Endothelial cell of coronary artery (primary cell): ENCODE measurements around the gene SMC1B. TPM values are rescaled to one million over a fixed set of nuclear protein-coding genes. Genes with fewer than 3 reads are reported as not detected.

ENCODE experiments used
- total RNA-seq: library from RNA; depleted of rRNA; stranded (reverse); fragments of >200 nt; gene quantifications from 2 replicates; pipeline ENCODE4 v1.2.3, GENCODE V29; 2014

SMC1B gene, protein sequence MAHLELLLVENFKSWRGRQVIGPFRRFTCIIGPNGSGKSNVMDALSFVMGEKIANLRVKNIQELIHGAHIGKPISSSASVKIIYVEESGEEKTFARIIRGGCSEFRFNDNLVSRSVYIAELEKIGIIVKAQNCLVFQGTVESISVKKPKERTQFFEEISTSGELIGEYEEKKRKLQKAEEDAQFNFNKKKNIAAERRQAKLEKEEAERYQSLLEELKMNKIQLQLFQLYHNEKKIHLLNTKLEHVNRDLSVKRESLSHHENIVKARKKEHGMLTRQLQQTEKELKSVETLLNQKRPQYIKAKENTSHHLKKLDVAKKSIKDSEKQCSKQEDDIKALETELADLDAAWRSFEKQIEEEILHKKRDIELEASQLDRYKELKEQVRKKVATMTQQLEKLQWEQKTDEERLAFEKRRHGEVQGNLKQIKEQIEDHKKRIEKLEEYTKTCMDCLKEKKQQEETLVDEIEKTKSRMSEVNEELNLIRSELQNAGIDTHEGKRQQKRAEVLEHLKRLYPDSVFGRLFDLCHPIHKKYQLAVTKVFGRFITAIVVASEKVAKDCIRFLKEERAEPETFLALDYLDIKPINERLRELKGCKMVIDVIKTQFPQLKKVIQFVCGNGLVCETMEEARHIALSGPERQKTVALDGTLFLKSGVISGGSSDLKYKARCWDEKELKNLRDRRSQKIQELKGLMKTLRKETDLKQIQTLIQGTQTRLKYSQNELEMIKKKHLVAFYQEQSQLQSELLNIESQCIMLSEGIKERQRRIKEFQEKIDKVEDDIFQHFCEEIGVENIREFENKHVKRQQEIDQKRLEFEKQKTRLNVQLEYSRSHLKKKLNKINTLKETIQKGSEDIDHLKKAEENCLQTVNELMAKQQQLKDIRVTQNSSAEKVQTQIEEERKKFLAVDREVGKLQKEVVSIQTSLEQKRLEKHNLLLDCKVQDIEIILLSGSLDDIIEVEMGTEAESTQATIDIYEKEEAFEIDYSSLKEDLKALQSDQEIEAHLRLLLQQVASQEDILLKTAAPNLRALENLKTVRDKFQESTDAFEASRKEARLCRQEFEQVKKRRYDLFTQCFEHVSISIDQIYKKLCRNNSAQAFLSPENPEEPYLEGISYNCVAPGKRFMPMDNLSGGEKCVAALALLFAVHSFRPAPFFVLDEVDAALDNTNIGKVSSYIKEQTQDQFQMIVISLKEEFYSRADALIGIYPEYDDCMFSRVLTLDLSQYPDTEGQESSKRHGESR
- total RNA-seq, result under 0.01 TPM in 1 of 2 replicates, not detected in the other

DNA sequence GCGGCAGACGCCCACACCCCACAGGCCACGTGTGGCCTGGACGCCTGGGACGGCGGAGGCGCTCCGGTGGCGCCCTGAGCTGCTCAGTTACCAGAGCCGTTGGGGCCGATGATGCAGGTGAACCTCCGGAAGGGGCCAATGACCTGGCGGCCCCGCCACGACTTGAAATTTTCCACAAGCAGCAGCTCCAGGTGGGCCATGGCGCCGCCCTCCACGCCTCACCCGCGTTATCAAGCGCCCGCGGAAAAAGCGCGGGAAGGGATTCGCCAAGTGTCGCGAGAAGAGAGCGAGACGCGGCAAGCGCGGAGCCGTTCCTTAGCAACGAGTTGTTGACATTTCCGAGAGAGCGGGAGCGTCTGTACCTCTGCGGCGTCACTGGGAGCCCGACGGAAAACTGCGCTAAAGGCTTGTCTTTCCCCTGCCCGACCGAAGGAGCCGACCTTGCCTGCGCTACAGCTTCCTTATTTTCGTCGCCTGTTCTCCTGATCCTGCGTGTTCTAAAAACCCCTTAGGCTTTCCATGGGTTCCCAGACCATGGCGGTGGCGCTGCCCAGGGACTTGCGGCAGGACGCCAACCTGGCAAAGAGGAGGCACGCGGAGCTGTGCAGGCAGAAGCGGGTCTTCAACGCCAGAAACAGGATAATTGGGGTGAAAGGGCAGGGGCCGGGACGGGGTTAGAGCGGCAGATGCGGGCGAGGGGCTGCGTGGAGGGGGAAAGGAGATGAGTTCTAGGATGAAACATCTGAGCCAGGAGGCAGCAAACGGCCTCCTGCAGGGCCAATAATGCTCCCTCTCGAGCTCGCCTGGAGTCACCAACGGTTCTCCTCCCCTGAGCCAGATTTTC is at the start of gene SMC1B, which contains the start of gene RIBC2:
TSS of gene SMC1B (minus strand) at position 232 of the 844 bp plus-strand sequence. CDS start at position 200, 32 bp downstream.
TSS of gene RIBC2 (plus strand) at position 326 of the 844 bp plus-strand sequence. CDS start at position 520, 194 bp downstream.

DNA sequence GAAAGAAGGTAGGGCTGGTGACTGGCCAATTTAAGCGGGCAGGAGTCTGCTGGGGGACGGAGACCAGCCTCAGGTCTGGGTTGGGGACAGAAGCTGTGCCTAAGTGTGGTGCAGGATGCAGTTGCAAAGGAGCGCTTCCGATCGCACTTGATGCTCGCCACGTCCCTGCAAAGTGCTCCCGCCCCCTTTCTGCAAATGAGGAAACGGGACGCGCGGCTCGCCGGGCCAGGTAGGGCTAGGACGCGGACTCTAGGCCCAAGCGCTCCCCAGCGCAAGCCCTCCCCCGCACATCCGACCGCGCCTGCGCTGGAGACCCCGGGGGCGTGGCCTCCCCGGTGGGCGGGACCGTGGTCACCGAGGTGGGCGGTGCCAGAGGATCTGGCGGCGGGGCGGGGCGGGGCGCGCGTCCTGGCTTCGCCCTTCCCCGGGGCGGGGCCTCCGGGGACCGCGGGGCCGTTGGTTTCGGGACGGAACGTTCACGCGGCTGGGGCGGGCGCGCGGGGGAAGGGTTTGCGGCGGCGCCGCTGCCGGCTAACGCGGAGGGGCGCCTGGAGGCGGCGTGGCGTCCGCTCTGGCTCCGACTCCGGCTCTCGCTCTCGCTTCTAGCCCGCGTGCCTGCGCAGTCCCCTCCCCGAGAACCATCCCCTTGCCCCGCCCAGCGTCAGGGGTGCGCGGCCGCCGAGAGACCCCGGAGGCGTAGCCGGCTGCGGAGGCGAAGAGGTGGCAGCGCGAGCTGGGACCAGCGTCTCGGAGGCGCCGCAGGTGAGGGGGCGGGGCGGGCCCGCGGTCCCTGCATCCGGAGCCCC is 103.8 kb downstream of the SMC1B start, which contains the start of gene FAM118A:
TSS of gene FAM118A (plus strand) at position 513 of the 806 bp plus-strand sequence. CDS start 12,446 bp downstream, outside the sequence.

Other genes starting within 250 kb of the SMC1B start
- gene NUP50, start 249.7 kb downstream of the SMC1B start, total RNA-seq, result 53.9 and 56.7 TPM in 2 replicates
- 40.4 and 43.2 TPM in 2 replicates for gene KIAA0930, start 172.7 kb downstream of the SMC1B start, total RNA-seq
- gene UPK3A, start 128.7 kb downstream of the SMC1B start, total RNA-seq, result not detected in 2 replicates
- gene FAM118A, start 103.7 kb downstream of the SMC1B start, total RNA-seq, result 34.3 and 34.9 TPM in 2 replicates
- 0.28 and 0.72 TPM in 2 replicates for gene RIBC2, start 94 bp upstream of the SMC1B start, total RNA-seq
- gene FBLN1, start 89.3 kb upstream of the SMC1B start, total RNA-seq, result 0.09 and 3.3 TPM in 2 replicates